ENCODE measurements around the gene BEST3.
"Not testable (repeated sequence)": the region's sequence is repeated elsewhere in the genome, so short reads cannot be mapped to it uniquely, and the experiment has no call there.

BEST3 gene

DNA sequence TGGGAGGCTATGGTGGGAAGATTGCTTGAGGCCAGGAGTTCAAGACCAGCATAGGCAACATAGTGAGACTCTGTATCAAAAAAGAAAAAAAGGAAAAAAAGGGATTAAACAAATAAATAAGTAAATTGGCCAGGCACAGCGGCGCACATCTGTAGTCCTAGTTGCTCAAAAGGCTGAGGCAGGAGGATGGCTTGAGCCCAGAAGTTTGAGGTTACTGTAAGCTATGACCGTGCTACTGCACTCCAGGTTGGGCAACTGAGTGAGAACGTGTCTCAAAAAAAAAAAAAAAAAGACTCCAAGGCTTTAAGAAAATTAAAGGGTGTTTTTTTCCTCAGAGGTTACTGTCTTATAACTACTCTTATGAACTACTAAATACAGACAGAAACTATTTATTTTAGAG, 11.7 kb downstream of the BEST3 start:
- no peak for DNase-seq

DNA sequence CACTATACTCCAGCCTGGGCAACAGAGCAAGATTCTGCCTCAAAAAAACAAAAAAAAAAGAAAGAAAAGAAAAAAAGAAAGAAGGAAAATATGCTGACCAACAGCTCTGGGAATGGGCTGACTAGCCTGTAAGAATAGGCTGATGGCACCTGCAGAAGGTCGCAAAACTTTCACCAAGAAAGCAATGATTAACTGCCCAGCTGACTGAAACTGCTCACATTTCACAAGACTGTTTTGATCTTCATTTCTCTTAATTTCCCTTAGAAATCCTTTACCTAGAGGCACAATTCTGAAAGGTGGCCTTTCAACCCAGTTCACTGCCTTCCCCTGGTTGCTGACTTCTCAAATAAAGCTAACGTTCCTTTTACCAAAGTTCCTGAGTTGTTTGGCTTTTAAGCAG, 12.4 kb downstream of the BEST3 start:
- DNase-seq, result no peak

DNA sequence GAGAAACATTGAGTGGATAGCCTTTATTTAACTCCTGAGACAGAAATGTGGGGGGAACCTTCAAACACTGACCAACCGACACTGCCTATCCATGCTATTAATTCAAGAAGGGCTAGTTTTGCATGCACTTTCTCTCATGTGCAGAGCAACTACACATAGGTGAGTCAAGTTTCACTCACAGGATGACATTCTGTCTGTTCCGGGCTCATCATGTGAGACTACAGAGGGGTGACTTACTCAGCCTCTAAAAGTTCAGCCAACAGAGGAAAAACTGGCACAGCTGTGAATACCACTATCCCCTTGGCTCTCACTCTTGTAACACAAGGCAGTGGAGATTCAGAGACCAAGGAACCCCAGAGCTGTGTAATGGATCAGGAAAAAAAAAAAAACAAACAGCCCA, 13.3 kb downstream of the BEST3 start:
- no peak for DNase-seq

DNA sequence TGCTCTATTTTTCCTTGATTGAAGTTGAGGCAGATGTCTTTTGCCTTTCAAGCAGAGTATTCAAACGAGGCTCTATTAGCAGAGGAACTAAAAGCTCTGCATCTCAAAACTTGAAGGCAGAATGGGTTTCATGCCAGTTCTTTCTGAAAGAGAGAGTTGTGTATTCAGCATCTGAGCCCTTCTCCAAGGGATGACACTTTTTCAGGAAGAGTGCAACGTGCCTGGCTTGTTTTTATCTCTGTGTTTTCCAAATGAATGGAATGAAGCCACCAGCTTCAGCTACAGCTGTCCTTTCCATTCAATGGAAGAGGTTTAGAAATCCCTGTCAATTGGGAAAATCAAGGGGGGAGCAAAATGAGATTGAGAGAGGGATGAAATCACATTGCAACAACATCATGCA, 14.6 kb downstream of the BEST3 start:
- DNase-seq, result no peak

DNA sequence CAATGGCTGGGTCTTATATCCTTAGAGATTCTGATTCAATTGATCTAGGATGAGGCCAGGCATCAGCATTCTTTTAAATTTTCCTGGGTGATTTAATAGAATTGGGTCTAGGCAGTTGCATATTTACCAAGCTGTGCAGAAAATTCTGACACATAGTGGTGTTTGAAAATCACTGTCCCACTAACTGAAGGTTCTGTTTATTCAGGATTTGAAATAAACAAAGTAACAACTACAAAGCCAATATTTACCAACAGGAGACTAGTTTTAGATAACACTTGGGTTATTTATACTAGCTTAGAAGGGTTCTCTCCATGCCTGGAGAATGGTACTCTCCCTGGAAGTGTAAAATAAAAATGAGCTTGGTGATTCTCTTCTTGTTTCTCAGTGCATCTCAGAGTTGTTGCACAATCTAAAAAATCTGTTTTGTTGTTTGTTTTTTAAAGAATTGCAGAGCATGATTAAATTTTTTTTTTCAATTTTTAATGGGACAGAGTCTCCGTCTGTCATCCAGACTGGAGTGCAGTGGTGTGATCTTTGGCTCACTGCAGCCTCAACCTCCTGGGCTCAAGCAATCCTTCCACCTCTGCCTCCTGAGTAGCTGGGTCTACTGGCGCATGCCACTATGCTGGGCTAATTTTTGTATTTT, 16.9 kb downstream of the BEST3 start:
- no peak for DNase-seq

DNA sequence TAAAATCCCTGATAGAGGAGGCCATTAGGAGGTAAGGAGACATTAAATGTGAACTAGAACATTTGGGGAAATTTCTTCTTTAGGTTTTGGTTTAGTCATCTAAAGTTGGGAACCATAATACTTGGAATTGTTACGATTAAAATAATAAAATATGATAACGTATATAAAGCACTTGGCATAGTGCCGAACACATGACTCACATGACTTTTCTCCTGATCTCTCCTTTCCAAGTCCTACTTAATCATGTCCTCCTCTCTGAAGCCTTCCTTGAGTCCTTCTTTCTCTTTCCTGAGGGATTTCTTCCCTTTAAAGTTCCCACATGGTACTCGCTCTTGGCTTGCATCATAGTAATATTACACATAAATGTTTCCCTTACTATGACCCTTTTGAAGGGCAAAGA, 20.0 kb downstream of the BEST3 start:
- no peak for DNase-seq

DNA sequence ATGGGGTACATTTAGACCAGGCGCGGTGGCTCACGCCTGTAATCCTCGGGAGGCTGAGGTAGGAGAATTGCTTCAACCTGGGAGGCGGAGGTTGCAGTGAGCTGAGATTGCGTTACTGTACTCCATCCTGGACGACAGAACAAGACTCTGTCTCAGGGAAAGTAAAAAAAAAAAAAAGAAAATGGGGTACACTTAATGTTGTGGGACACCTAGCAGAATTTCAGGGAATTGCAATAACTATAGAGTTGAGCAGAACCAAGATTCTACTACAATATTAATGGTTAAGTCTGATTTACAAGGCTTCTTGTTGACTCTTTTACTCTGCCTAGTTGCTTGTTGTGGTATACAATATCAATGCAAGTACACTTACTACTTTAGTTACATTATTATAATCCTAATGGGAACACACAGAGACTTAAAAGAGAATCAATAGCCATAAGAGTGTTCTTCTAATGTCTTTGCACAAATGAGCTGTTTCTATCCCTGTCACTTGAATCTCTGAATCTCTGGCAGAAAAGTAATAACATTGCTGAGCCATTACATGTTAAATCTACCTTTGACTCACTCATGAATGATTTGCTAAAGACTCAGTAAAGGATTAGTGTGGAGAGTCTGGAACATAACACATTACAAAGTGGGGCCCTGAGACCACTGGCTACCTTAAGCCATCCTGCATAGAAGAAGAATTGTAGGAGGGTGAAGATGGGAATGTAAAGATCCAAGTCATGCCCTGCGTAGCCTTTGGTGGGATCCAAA, 22.7 kb downstream of the BEST3 start:
- no peak for DNase-seq

DNA sequence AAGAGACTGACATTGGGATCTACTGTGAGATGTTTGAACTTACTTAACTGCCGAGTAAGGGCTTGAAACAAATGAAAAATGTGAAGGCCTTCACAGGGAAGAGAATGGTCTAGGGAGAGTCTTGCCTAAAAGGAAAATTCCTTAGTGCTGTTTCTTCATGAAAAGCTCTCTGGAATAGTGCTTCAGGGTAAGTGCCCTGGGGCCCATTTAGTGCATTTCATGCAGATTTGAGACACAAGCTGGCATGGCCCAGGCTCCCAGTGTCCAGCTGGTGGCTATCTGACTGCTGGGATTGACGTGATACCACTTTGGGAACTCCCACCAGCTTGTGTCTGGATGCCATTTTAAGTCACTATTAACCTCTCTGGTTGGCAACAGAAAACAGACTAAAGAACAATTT, 26.9 kb downstream of the BEST3 start:
- no peak for DNase-seq

DNA sequence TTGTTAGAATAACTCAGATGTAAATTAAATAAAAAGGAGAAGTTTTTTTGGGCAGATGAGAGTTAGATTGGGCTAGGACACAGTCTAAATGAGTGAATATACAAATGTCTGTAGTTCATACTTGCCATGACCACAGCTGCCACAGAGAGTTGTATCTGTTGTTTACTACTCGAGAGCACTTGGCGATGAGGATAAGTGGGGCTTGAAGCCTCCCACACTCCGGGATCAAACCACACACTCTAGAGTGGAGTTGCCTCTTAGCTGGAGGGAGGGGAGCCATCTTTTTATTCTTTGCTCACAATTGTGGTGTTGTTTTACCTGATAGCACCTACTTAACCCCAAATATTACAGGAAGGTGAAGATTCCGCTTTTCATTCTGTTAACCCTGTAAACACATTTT, 27.5 kb downstream of the BEST3 start:
- no peak for DNase-seq

DNA sequence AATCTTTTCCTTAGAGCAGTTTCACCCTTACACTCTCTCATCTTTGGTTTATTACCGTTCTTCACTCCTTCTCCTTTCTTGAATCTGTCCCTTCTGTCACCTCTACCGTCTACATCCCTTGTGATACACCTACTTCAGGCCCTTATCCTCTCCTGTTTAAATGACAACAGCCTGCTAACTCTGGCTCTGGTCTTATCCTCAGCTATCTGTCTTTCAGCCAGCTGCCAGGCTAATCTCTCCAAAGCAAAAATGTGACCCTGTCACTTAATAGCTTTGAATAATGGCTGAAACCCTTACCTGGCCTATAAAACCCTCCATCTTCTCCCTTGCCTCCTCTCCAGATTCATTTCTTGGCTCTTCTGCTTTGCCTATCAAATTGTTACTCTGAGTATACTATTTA, 32.3 kb downstream of the BEST3 start:
- no peak for DNase-seq

DNA sequence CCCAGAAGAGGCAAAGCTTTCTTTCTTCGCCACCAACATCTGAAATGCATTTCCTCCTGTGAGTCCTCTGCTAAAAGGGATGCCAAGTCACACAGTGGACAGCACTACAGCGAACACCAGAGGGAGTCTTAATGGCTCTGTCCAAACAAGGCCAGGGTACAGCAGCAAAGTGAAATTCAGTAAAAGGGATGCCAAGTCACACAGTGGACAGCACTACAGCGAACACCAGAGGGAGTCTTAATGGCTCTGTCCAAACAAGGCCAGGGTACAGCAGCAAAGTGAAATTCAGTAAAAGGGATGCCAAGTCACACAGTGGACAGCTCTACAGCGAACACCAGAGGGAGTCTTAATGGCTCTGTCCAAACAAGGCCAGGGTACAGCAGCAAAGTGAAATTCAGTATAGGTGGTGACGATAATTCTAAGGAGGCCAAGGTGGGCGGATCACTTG, 34.1 kb downstream of the BEST3 start:
- not testable (repeated sequence) for DNase-seq

DNA sequence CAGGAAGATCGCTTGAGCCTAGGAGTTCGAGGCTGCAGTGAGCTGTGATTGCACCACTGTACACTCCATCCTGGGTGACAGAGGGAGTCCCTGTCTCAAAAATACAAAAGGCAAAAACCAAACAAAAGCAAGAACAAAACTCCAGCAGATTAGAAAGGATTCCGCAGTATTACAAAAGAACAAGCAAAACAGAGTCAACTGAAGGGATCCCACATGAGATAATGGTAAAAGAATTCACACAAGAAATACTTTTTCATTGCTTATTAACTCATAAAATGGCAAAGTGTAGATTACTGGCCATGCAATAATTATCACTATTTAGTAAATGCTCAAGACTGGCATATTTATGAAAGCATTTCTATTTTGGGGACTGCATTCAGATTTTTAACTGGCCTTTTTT, 35.4 kb downstream of the BEST3 start:
- no peak for DNase-seq

DNA sequence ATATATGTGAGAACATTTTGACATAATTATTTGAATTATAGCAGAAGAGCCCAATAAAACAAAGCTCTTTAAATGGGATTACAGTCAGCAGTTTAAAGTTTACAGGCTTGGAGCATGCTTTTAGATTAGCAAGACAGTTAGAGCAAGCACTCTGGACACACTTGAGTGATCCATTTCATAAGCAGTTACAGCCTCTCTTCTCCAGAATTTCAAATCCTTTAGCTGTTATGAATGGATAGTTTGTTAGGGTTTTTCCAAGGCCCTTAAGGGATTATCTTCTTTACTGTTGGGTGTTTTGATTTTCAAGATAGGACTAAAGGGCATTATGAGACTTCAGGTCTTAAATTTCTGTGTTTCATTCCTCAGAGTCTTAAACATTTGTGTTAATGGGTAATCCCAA, 36.3 kb downstream of the BEST3 start:
- no peak for DNase-seq

DNA sequence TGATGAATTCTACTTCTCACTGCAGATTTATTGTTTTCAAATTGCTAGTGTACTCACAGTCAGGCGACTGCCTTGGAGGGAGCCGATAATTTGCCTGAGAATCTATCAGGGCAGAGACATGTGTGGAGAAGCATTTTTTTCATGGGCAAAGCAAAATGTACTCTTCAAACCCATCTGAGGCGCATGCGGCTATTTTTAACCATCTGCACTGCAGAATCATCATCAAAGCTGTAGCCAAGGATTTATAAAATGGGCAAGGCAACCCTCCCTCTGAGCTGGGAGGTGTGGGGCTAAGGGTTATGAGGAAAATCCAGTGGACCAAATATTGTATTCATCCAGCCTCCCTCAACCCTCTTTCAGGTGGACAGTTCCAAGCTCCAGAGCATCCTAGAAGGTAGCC, 37.7 kb downstream of the BEST3 start:
- no peak for DNase-seq

DNA sequence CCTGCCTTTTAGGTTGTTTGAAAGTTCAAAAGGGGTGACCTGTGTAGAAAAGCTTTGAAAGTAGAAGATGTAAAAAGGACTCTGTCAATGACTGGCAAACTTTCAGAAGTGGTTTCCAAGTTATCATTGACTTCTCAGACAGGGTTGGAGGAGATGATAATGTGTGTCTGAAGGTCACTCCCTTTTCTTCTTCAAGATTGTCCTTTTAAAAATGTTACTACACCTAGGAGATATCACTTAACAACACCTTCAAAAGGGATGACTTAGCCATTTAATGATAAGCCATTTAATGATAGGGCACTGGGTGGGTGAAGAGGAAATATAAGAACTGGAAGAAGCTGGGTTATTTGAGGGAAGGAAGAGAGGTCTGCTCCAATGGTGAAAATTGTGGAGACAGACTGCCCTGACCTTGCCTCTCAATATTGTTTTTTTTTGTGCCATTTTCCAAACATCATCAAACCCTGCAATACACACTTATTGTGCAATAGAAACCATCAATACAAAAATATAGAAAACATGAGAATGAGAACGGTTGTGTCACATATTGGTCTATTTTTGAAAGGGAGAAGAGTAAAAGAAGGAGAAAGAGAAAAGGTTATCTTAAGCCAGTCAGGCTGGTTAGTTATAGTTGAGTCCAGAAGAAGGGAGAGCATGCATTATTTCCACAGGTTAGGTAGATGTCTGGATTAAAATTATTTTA, 38.8 kb downstream of the BEST3 start:
- DNase-seq, result no peak

DNA sequence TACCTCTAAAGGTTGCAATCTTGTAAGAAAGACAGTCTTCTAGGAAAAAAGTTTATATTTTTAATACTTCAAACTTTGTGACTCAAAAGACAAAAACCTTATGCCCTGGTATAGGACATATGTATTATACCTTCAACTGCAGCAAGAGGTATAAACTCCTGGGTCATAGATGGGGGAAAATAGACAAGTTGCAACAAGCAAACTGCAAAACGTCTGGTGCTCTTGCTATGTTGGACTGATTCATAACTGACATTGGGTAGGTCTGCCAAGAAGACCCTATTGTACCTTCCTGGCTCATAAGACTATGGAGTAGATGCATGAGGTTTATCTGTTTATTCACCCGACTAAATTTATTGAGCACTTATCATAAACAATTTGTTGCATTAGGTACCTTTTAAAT, 40.9 kb downstream of the BEST3 start:
- DNase-seq, result no peak

DNA sequence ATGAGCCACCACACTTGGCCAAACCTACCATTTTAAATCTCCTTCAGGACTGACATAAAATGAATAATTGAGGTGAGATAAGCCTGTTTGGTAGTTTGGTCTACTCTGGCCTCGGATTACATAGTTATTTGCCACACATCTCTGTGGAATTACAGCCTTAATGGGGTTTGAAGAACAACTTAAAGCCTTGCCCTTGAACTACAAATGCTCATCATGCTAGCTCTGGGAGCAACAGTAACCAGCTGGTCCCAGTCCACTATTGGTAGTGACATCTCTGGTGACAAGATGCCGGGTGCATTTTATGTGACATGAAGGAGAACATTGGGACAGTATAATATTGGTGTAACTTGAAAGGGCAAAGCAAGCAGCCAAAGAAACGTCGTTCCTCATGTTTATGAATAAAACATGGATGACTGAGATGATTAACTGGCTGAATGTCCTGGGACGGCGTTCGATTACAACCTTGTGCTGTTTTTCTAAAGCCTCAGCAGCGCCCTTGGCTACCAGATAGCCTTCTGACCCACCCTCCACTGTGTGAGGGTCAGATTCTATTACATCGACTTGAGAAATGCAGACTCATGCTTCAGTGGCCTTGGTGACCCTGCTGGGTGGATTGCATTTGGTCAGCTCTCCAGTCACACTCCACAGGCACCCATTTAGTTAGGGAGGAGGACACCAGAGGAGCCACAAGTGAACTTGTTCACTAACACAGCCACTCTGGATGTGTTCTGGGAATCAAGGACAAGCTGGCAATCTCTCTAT, 41.5 kb downstream of the BEST3 start:
- no peak for DNase-seq

DNA sequence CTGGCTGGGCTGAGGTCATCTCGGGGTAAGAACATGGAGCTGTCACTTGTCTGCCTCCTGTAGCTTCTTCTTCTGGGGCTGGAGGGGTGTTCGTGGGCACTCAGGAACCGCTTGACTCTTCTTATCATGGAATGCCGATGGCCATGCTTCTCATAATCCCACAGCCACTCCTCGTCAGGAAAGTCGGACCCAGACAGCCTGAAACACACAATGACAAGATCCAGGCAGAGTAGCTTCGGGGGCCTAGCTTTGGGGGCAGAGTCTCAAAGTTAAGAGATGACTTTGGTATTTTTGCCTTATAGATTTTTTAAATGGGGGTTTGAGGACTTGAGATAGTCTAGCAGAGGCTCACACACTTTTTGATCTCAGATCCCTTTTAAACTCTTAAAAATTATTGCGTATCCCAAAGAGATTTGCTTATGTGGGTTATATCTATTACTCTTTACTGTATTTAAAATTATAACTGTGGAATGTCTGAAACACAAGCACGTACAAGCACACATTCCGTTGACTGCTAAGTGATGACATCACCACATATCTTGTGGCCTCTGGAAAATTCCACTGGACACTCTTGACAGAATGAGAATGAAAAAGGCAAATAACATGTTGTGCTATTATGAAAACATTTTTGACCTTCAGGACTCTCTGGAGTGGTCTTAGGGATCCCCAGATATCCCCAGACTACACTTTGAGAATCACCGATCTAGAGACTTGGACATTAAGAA, 43.3 kb downstream of the BEST3 start:
- no peak for DNase-seq

DNA sequence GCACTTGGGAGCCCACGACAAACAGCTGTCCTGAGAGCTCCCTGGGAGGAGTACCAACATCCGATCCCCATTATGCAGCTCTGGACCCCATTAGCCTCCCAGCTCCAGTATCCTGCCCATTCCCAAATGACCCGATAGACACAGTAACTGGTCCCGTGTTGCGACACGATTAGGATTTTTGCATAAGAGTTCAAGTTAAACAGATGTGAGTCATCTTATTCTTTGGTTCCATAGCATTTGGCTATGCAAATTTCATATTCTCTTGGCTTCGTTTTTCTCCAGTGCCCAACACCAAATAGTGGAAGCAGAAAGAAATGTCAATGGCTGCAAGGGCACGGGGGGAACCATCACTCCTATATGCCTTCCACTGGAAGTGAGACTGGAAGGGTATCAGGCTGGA, 45.4 kb downstream of the BEST3 start:
- no peak for DNase-seq

DNA sequence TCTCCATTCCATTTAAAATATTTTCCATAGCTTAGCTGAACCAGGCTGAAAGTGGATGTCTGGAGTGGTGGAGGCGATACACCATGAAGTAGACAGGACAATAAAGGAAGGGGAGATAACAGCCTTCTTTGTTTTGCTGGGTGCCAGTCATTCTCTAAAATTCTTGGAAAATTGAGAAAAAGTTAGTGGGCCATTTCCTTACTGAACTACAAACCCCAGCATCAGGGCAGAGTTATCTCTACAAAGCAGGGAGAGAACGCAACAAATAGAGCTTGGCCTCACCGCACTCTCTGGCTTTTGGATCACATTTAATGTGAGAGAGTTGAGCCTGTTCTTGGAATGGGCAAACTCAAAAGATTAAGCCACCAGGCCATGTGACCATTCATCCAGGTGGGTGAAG, 47.2 kb downstream of the BEST3 start:
- no peak for DNase-seq

DNA sequence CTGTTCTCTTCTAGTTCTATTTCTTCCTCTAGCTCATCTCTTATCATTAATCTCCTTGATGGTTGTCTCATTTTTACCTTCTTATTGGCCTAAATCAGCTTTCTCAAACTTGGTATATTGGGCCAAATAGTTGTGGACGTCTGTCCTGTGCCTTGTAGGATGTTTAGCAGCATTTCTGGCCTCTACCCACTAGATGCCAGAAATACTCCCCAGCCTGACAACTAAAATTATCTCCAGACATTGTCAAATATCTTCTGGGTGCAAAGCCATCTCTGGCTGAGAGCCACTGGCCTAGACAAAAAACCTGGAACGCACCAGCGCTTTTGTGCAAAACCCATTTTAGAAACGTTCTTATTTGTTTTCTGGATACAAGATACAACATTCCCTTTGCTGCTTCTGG, 49.6 kb downstream of the BEST3 start:
- no peak for DNase-seq

DNA sequence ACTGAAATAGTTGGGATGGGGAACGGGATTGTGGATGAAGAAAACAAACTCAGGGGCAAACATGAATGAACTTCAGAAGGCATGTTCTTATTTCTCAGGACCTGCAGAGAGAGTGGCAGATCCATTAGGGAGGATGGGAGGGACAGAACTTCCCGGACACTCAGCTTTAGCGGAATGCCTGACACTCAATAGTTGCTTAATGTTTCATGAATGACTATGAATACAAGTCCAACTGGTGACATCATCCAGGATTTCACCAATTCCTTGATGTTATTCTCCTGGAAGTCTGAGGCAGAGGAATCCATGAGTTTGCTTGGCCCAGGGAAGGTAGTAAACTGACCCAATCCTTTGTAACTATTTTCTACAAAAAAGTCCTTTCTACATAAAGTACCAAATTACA, 50.6 kb downstream of the BEST3 start:
- no peak for DNase-seq

DNA sequence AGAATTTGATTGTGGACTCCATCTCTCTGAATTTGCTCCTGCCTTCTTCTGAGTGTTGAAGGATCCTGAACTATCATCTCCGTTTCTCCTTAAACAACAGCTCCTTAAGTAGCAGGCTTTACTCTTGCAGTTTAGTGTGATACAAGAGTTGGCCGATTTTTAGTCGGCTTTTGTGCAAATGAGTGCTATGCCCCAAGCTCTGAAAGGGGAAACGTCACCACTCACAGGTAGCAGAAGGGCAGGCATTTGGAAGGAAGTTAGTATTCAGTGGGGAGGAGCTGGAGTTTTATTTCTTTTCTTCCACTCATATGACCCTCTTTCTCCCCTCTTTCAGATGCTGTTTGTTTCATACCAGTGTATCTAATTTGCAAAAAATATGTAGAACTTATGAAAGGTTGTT, 51.9 kb downstream of the BEST3 start:
- DNase-seq, result no peak

Data from NCI-H1436 (cell line).